ENCODE measurements around the gene RAB11FIP4. TPM values are rescaled to one million over a fixed set of nuclear protein-coding genes. Genes with fewer than 3 reads are reported as not detected.

Gene RAB11FIP4
- total RNA-seq, 1 experiment from 2014 or later = 15.1 TPM

DNA sequence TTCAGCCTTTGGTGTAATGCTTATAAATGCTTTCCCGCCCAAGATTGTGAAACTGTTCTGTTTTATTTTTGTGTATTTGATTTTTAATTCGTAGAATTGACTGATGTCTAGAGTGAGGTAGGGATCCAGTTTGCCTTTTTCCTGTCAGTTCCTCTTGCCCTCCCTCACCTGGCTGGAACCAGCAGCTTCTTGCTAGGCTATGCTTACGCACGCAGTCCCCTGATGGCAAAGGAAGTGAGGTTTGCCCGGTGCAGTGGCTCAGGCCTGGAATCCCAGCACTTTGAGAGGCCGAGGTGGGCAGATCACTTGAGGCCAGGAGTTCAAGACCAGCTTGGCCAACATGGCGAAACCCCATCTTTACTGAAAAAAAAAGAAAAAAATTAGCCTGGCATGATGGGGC is 51.9 kb downstream of the RAB11FIP4 start:
- no peak overlapping the region for H3K4me2 ChIP-seq (ENCODE audit: low read length)
- H3K36me3 ChIP-seq (ENCODE audit: control insufficient read depth in 1 of 2, insufficient read depth in 2 of 2, low read length in 2 of 2) = no peaks in the 10 kb centered on the region
- ChIA-PET CTCF (interaction anchor here (1.2 kb wide), 1 partner anchor 81 kb away, joined by 3 read pairs; no protein-coding TSS in a partner anchor), POLR2A (no interaction called here), RAD21 (ENCODE audit: low non-redundant PET in 1 of 2, low total read pairs in 2 of 2, uncharacterized antibody in 2 of 2, unreplicated experiment in 2 of 2) (no interaction called here)
- no peak overlapping the region for H3K9ac ChIP-seq (ENCODE audit: low read length)
- H2AFZ ChIP-seq (ENCODE audit: low read depth, low read length, poor library complexity, severe bottlenecking) = no peak overlapping the region
- intact Hi-C loops (cut with micrococcal nuclease) = no loop called here
- no peaks in the 10 kb centered on the region for H3K9me3 ChIP-seq (ENCODE audit: control insufficient read depth in 1 of 2, insufficient read depth in 1 of 2, low read depth in 1 of 2, low read length in 2 of 2)
- H3K9me2 ChIP-seq (ENCODE audit: insufficient read depth) = no peaks in the 10 kb centered on the region
- no peak overlapping the region for H3K4me3 ChIP-seq (replicated peaks in 1 of 2; ENCODE audit: low read depth in 1 of 2, low read length in 2 of 2)
- no peak overlapping the region for H3K27ac ChIP-seq (ENCODE audit: low read depth, low read length)
- ATAC-seq (no peak), DNase-seq (ENCODE audit: low read depth, low spot score) (no peak)
- no TSS peak for BruUV-seq (replicated peaks)
- H3K4me1 ChIP-seq (ENCODE audit: control insufficient read depth in 1 of 2, insufficient read depth in 2 of 2, low read length in 2 of 2) = peaks cover 0 to 5% of the 10 kb centered on the region in 2 experiments; a peak in 2 of 4 replicates
- no peaks in the 10 kb centered on the region for H4K20me1 ChIP-seq (ENCODE audit: insufficient read depth)
- no peaks in the 10 kb centered on the region for H3K27me3 ChIP-seq (ENCODE audit: insufficient read depth, low read length)
- TF ChIP-seq CEBPB (IDR thresholded peaks at IDR 0.05; ENCODE audit: low read depth) (no peak), TCF7L2 (IDR thresholded peaks at IDR 0.05; ENCODE audit: borderline replicate concordance, extremely low read depth, insufficient read depth, insufficient read length) (no peak), EZH2phosphoT487 (IDR thresholded peaks at IDR 0.05; ENCODE audit: borderline replicate concordance) (no peak), POLR2AphosphoS5 (IDR thresholded peaks at IDR 0.05; ENCODE audit: low read depth, low read length) (no peak), ELF1 (IDR thresholded peaks at IDR 0.05; ENCODE audit: borderline replicate concordance, low read depth) (no peak), YY1 (IDR thresholded peaks at IDR 0.05; ENCODE audit: extremely low read depth, insufficient replicate concordance, low read depth, low read length) (no peak), EGR1 (IDR thresholded peaks at IDR 0.05; ENCODE audit: low read depth) (no peak), RAD21 (IDR thresholded peaks at IDR 0.05; ENCODE audit: low read depth) (no peak), FOSL1 (IDR thresholded peaks at IDR 0.05; ENCODE audit: low read depth) (no peak), JUND (IDR thresholded peaks at IDR 0.05) (no peak), CBX3 (IDR thresholded peaks at IDR 0.05; ENCODE audit: low read depth) (no peak), ZFX (IDR thresholded peaks at IDR 0.05) (no peak), EZH2 (IDR thresholded peaks at IDR 0.05) (no peak)
- TF ChIP-seq, protein P1, sequence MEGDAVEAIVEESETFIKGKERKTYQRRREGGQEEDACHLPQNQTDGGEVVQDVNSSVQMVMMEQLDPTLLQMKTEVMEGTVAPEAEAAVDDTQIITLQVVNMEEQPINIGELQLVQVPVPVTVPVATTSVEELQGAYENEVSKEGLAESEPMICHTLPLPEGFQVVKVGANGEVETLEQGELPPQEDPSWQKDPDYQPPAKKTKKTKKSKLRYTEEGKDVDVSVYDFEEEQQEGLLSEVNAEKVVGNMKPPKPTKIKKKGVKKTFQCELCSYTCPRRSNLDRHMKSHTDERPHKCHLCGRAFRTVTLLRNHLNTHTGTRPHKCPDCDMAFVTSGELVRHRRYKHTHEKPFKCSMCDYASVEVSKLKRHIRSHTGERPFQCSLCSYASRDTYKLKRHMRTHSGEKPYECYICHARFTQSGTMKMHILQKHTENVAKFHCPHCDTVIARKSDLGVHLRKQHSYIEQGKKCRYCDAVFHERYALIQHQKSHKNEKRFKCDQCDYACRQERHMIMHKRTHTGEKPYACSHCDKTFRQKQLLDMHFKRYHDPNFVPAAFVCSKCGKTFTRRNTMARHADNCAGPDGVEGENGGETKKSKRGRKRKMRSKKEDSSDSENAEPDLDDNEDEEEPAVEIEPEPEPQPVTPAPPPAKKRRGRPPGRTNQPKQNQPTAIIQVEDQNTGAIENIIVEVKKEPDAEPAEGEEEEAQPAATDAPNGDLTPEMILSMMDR (IDR thresholded peaks at IDR 0.05 in 2 of 3, conservative IDR thresholded peaks at IDR 0.05 in 1 of 3; ENCODE audit: borderline replicate concordance in 1 of 3, insufficient read depth in 1 of 3, low read depth in 2 of 3, low read length in 2 of 3) = no peak
- TF ChIP-seq, protein P2, sequence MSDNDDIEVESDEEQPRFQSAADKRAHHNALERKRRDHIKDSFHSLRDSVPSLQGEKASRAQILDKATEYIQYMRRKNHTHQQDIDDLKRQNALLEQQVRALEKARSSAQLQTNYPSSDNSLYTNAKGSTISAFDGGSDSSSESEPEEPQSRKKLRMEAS (IDR thresholded peaks at IDR 0.05) = no peak
- TF ChIP-seq, protein P3, sequence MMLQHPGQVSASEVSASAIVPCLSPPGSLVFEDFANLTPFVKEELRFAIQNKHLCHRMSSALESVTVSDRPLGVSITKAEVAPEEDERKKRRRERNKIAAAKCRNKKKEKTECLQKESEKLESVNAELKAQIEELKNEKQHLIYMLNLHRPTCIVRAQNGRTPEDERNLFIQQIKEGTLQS (IDR thresholded peaks at IDR 0.05) = no peak
- no peaks in the 10 kb centered on the region for H3K79me2 ChIP-seq (ENCODE audit: insufficient read depth, low read length)

Data from HCT116 (cell line).